ENCODE measurements around the gene AKAP13. TPM values are rescaled to one million over a fixed set of nuclear protein-coding genes. Genes with fewer than 3 reads are reported as not detected.

Gene AKAP13
- total RNA-seq, 1 experiment from 2014 or later = 49.6 TPM

GRCh38 chr15:85673326-85673725 lies 292.9 kb downstream of the AKAP13 start:
- intact Hi-C loops (cut with micrococcal nuclease; ENCODE audit: unreplicated experiment) = no loop called here
- Mint-ChIP-seq H3K4me1 (ENCODE audit: low read depth, unreplicated experiment) (peaks cover 6% of the 10 kb centered on the region), H3K9me3 (ENCODE audit: unreplicated experiment) (no peaks in the 10 kb centered on the region), H3K27me3 (ENCODE audit: insufficient read depth, unreplicated experiment) (no peaks in the 10 kb centered on the region), H3K27ac (ENCODE audit: unreplicated experiment) (no peak overlapping the region), H3K36me3 (ENCODE audit: insufficient read depth, unreplicated experiment) (peaks cover 42% of the 10 kb centered on the region), H3K4me3 (ENCODE audit: unreplicated experiment) (no peak overlapping the region)
- Histone ChIP-seq H3K4me3 (ENCODE audit: low read depth, low read length) (no peak overlapping the region), H3K9me3 (no peaks in the 10 kb centered on the region), H3K4me1 (no peaks in the 10 kb centered on the region), H3K27me3 (replicated peaks; ENCODE audit: control insufficient read depth, insufficient read depth, low read length) (no peaks in the 10 kb centered on the region), H3K36me3 (ENCODE audit: control insufficient read depth, insufficient read depth, low read length) (no peaks in the 10 kb centered on the region)
- no TSS peak for BruUV-seq (replicated peaks)
- TF ChIP-seq CTCF (IDR thresholded peaks at IDR 0.05; ENCODE audit: insufficient read depth in 1 of 2, low read depth in 1 of 2, low read length in 1 of 2, severe bottlenecking in 1 of 2, unreplicated experiment in 1 of 2) = no peak
- ChIA-PET POLR2A (no interaction called here), CTCF (no interaction called here)
- no peak for DNase-seq

- intact Hi-C loops (cut with micrococcal nuclease; ENCODE audit: unreplicated experiment) = no loop called here
- no peak for TF ChIP-seq CTCF (IDR thresholded peaks at IDR 0.05; ENCODE audit: insufficient read depth in 1 of 2, low read depth in 1 of 2, low read length in 1 of 2, severe bottlenecking in 1 of 2, unreplicated experiment in 1 of 2)
- no peaks in the 10 kb centered on the region for H3K9me3 ChIP-seq
- Mint-ChIP-seq H3K27ac (ENCODE audit: unreplicated experiment) (no peak overlapping the region), H3K9me3 (ENCODE audit: unreplicated experiment) (no peaks in the 10 kb centered on the region), H3K36me3 (ENCODE audit: insufficient read depth, unreplicated experiment) (peaks cover 21% of the 10 kb centered on the region), H3K4me3 (ENCODE audit: unreplicated experiment) (no peak overlapping the region), H3K4me1 (ENCODE audit: low read depth, unreplicated experiment) (peaks cover 6% of the 10 kb centered on the region), H3K27me3 (ENCODE audit: insufficient read depth, unreplicated experiment) (no peaks in the 10 kb centered on the region)
- H3K36me3 ChIP-seq (ENCODE audit: control insufficient read depth, insufficient read depth, low read length) = no peaks in the 10 kb centered on the region
- DNase-seq = no peak
- H3K27me3 ChIP-seq (replicated peaks; ENCODE audit: control insufficient read depth, insufficient read depth, low read length) = no peaks in the 10 kb centered on the region
- H3K4me3 ChIP-seq (ENCODE audit: low read depth, low read length) = no peak overlapping the region
- no TSS peak for BruUV-seq (replicated peaks)
- CTCF ChIA-PET = no interaction called here
- POLR2A ChIA-PET = no interaction called here
- H3K4me1 ChIP-seq = no peaks in the 10 kb centered on the region
These were observed 296.1 kb downstream of the AKAP13 start for GRCh38 chr15:85676342-85677098.

GRCh38 chr15:85679231-85679630 lies 298.8 kb downstream of the AKAP13 start:
- Mint-ChIP-seq H3K9me3 (ENCODE audit: unreplicated experiment) (no peaks in the 10 kb centered on the region), H3K4me1 (ENCODE audit: low read depth, unreplicated experiment) (peaks cover 6% of the 10 kb centered on the region), H3K27me3 (ENCODE audit: insufficient read depth, unreplicated experiment) (no peaks in the 10 kb centered on the region), H3K4me3 (ENCODE audit: unreplicated experiment) (no peak overlapping the region), H3K36me3 (ENCODE audit: insufficient read depth, unreplicated experiment) (peaks cover 13% of the 10 kb centered on the region), H3K27ac (ENCODE audit: unreplicated experiment) (no peak overlapping the region)
- TF ChIP-seq CTCF (IDR thresholded peaks at IDR 0.05; ENCODE audit: insufficient read depth in 1 of 2, low read depth in 1 of 2, low read length in 1 of 2, severe bottlenecking in 1 of 2, unreplicated experiment in 1 of 2) = no peak
- no peaks in the 10 kb centered on the region for H3K27me3 ChIP-seq (replicated peaks; ENCODE audit: control insufficient read depth, insufficient read depth, low read length)
- no peaks in the 10 kb centered on the region for H3K4me1 ChIP-seq
- H3K9me3 ChIP-seq = no peaks in the 10 kb centered on the region
- intact Hi-C loops (cut with micrococcal nuclease; ENCODE audit: unreplicated experiment) = no loop called here
- H3K36me3 ChIP-seq (ENCODE audit: control insufficient read depth, insufficient read depth, low read length) = no peaks in the 10 kb centered on the region
- BruUV-seq (replicated peaks) = no TSS peak
- ChIA-PET CTCF (no interaction called here), POLR2A (no interaction called here)
- no peak for DNase-seq
- no peak overlapping the region for H3K4me3 ChIP-seq (ENCODE audit: low read depth, low read length)
